ENCODE results near the gene ATP6V1F.
A peak's percentile ranks its signal among the peaks of the same experiment; 100 is the strongest.
"Not testable (repeated sequence)": the region's sequence is repeated elsewhere in the genome, so short reads cannot be mapped to it uniquely, and the experiment has no call there.

The ATP6V1F gene

GRCh38 chr7:128903621-128904361 is 41.1 kb downstream of the ATP6V1F start:
- DNase-seq (ENCODE audit: low spot score): no peak

- peak; percentile 74 for DNase-seq (ENCODE audit: low spot score)
Observed at GRCh38 chr7:128904381-128905197, 41.9 kb downstream of the ATP6V1F start.

- DNase-seq (ENCODE audit: low spot score): peak; percentile 4
Observed at GRCh38 chr7:128906001-128906765, 43.5 kb downstream of the ATP6V1F start.

GRCh38 chr7:128906766-128907559 is 44.3 kb downstream of the ATP6V1F start:
- peak; percentile 6 for DNase-seq (ENCODE audit: low spot score)

- no peak for DNase-seq (ENCODE audit: low spot score)
Observed at GRCh38 chr7:128908750-128909624, 46.3 kb downstream of the ATP6V1F start.

- peak; percentile 62 for DNase-seq (ENCODE audit: low spot score)
Observed at GRCh38 chr7:128909625-128910568, 47.2 kb downstream of the ATP6V1F start.

- DNase-seq (ENCODE audit: low spot score): no peak
Observed at GRCh38 chr7:128910569-128910945, 47.9 kb downstream of the ATP6V1F start, which contains the start of gene KCP. Gene KCP (minus strand): TSS chr7:128910709. CDS start chr7:128910676, 33 bp downstream.

- DNase-seq (ENCODE audit: low spot score): no peak
Observed at GRCh38 chr7:128911423-128912031, 48.9 kb downstream of the ATP6V1F start.

GRCh38 chr7:128912281-128912680 is 49.6 kb downstream of the ATP6V1F start:
- no peak for DNase-seq (ENCODE audit: low spot score)

- not testable (repeated sequence) for DNase-seq (ENCODE audit: low spot score)
Observed at GRCh38 chr7:128912709-128913495, 50.2 kb downstream of the ATP6V1F start.

GRCh38 chr7:128913870-128914565 is 51.4 kb downstream of the ATP6V1F start:
- DNase-seq (ENCODE audit: low spot score): no peak

- no peak for DNase-seq (ENCODE audit: low spot score)
Observed at GRCh38 chr7:128914566-128915151, 52.0 kb downstream of the ATP6V1F start.

GRCh38 chr7:128915271-128915819 is 52.7 kb downstream of the ATP6V1F start:
- DNase-seq (ENCODE audit: low spot score): no peak
